Measurements from ENCODE around the gene CD151.

The CD151 gene

GRCh38 chr11:866481-866880 is 33.7 kb downstream of the CD151 start:
- no peak overlapping the region for H3K27ac ChIP-seq (ENCODE audit: low read depth, low read length, poor library complexity, severe bottlenecking)

DNA sequence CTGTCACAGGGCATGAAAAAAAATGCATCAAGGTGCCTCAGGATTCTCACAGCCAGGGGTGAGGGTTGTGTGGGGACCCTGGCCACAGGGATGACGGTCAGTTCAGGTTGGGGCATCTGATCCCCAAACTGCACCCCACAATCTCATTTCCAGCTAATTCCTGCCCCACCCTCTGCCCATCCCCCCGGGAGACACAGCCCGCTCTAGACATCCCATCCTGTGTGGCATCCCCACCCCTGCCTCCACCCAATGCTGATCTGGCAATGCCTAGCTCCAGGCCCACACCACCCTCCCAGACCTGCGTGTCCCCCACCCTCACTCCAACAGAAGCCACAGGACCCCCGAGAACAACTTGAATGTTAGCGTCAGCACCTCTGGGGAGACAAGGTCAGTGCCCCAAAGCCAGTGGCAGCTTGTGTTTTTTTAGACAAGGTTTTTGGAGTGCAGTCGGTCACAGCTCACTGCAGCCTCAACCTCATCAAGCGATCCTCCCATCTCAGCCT is 35.2 kb downstream of the CD151 start:
- peaks cover 6% of the 10 kb centered on the region; the same call in 1 of the 2 replicates for H3K27me3 ChIP-seq (ENCODE audit: insufficient read depth, low read length)
- H3K9ac ChIP-seq (ENCODE audit: low read length): no peak overlapping the region
- no peak overlapping the region for H3K27ac ChIP-seq (ENCODE audit: low read depth, low read length, poor library complexity, severe bottlenecking)
- H3K4me2 ChIP-seq (ENCODE audit: low read length): no peak overlapping the region
- H3K4me3 ChIP-seq (ENCODE audit: low read depth, low read length, poor library complexity, severe bottlenecking): no peak overlapping the region
- no peaks in the 10 kb centered on the region for H3K4me1 ChIP-seq (ENCODE audit: insufficient read depth, low read length, severe bottlenecking)
- no peaks in the 10 kb centered on the region for H3K36me3 ChIP-seq (ENCODE audit: insufficient read depth, low read length)
- no peaks in the 10 kb centered on the region for H3K79me2 ChIP-seq (ENCODE audit: insufficient read depth, low read length)
- no peaks in the 10 kb centered on the region for H4K20me1 ChIP-seq (ENCODE audit: insufficient read depth, low read length)
- no peaks in the 10 kb centered on the region for H3K9me2 ChIP-seq (ENCODE audit: low read depth, low read length)
- no peak overlapping the region for H2AFZ ChIP-seq (ENCODE audit: low read length)
- no peak for TF ChIP-seq EZH2 (IDR thresholded peaks at IDR 0.05; ENCODE audit: borderline replicate concordance, low read length)
- TF ChIP-seq, protein P1, sequence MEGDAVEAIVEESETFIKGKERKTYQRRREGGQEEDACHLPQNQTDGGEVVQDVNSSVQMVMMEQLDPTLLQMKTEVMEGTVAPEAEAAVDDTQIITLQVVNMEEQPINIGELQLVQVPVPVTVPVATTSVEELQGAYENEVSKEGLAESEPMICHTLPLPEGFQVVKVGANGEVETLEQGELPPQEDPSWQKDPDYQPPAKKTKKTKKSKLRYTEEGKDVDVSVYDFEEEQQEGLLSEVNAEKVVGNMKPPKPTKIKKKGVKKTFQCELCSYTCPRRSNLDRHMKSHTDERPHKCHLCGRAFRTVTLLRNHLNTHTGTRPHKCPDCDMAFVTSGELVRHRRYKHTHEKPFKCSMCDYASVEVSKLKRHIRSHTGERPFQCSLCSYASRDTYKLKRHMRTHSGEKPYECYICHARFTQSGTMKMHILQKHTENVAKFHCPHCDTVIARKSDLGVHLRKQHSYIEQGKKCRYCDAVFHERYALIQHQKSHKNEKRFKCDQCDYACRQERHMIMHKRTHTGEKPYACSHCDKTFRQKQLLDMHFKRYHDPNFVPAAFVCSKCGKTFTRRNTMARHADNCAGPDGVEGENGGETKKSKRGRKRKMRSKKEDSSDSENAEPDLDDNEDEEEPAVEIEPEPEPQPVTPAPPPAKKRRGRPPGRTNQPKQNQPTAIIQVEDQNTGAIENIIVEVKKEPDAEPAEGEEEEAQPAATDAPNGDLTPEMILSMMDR (IDR thresholded peaks at IDR 0.05; ENCODE audit: low read length): no peak
- H3F3A ChIP-seq (ENCODE audit: insufficient read depth, low read length): no peaks in the 10 kb centered on the region
- no peaks in the 10 kb centered on the region for H3K9me3 ChIP-seq (ENCODE audit: low read length)

More at GRCh38 chr11:866481-866880, 33.7 kb downstream of the CD151 start:
- Histone ChIP-seq H3K4me1 (ENCODE audit: insufficient read depth, low read length, severe bottlenecking) (no peaks in the 10 kb centered on the region), H3K9me2 (ENCODE audit: low read depth, low read length) (no peaks in the 10 kb centered on the region), H4K20me1 (ENCODE audit: insufficient read depth, low read length) (no peaks in the 10 kb centered on the region), H3K27me3 (ENCODE audit: insufficient read depth, low read length) (peaks cover 6% of the 10 kb centered on the region; the same call in 1 of the 2 replicates), H3F3A (ENCODE audit: insufficient read depth, low read length) (no peaks in the 10 kb centered on the region), H3K4me2 (ENCODE audit: low read length) (no peak overlapping the region), H3K36me3 (ENCODE audit: insufficient read depth, low read length) (no peaks in the 10 kb centered on the region), H3K79me2 (ENCODE audit: insufficient read depth, low read length) (no peaks in the 10 kb centered on the region), H3K4me3 (ENCODE audit: low read depth, low read length, poor library complexity, severe bottlenecking) (no peak overlapping the region), H2AFZ (ENCODE audit: low read length) (no peak overlapping the region), H3K9me3 (ENCODE audit: low read length) (no peaks in the 10 kb centered on the region), H3K9ac (ENCODE audit: low read length) (no peak overlapping the region)
- TF ChIP-seq, protein P1 (IDR thresholded peaks at IDR 0.05; ENCODE audit: low read length): no peak
- TF ChIP-seq EZH2 (IDR thresholded peaks at IDR 0.05; ENCODE audit: borderline replicate concordance, low read length): no peak

DNA sequence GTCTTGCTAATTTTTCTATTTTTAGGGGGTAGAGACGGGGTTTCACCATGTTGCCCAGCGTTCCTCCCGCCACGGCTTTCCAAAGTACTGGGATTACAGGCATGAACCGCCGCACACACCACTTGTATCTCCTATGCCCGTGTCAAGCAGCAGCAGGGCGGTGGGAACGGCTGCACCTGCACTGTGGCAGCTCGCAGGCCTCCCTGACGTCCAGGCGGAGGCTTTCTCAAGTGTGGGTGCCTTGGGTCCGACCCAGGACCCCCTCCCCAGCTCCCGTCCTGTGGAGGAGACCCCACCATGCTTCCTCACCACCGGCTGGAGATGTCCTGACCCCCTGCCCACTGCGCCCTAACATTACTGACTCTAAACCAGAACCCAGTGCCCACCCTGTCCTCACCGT is 35.6 kb downstream of the CD151 start:
- Histone ChIP-seq H3K27ac (ENCODE audit: low read depth, low read length, poor library complexity, severe bottlenecking) (no peak overlapping the region), H3K79me2 (ENCODE audit: insufficient read depth, low read length) (no peaks in the 10 kb centered on the region), H3K9ac (ENCODE audit: low read length) (no peak overlapping the region), H2AFZ (ENCODE audit: low read length) (no peak overlapping the region), H3F3A (ENCODE audit: insufficient read depth, low read length) (no peaks in the 10 kb centered on the region), H3K9me3 (ENCODE audit: low read length) (no peaks in the 10 kb centered on the region), H3K36me3 (ENCODE audit: insufficient read depth, low read length) (no peaks in the 10 kb centered on the region), H3K4me1 (ENCODE audit: insufficient read depth, low read length, severe bottlenecking) (no peaks in the 10 kb centered on the region), H4K20me1 (ENCODE audit: insufficient read depth, low read length) (no peaks in the 10 kb centered on the region), H3K4me2 (ENCODE audit: low read length) (no peak overlapping the region), H3K4me3 (ENCODE audit: low read depth, low read length, poor library complexity, severe bottlenecking) (no peak overlapping the region), H3K27me3 (ENCODE audit: insufficient read depth, low read length) (peaks cover 6% of the 10 kb centered on the region; the same call in 1 of the 2 replicates), H3K9me2 (ENCODE audit: low read depth, low read length) (no peaks in the 10 kb centered on the region)
- TF ChIP-seq, protein P1 (IDR thresholded peaks at IDR 0.05; ENCODE audit: low read length): no peak
- no peak for TF ChIP-seq EZH2 (IDR thresholded peaks at IDR 0.05; ENCODE audit: borderline replicate concordance, low read length)
